ENCODE measurements around the gene MTUS2. TPM values are rescaled to one million over a fixed set of nuclear protein-coding genes. Genes with fewer than 3 reads are reported as not detected.

MTUS2 gene
- total and polyA plus RNA-seq, 2 of the 8 experiments (the other 6 are each of a cell fraction or from before 2014, with no cell fraction given): 0.18 to 0.80 TPM

DNA sequence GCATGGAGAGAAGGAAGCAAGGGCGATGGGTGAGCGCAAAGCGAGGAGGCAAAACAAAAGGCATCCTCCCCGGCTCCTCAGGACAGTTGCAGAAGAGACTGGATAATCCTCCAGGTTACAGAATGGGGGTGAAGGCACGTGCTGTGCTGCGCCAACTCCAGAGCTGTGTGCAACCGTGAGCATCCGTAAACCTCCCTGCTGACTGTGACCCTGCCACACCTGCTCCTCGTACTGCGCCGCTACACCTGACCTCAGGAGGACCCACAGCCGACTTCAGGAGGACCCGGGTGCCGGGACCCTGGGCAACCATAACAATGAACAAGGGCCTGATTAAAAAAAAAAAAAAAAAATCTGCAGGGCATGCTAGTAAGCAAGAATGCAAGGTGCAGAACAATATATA is 706.6 kb downstream of the MTUS2 start:
- no peak for DNase-seq (ENCODE audit: low read depth in 1 of 2, low spot score in 2 of 2)
- no peak overlapping the region for H2BK5ac ChIP-seq (ENCODE audit: low read depth, low read length)
- no peak overlapping the region for H3K56ac ChIP-seq (replicated peaks; ENCODE audit: insufficient read length, low read depth, low read length)
- H2BK120ac ChIP-seq (replicated peaks; ENCODE audit: low read depth, low read length): no peak overlapping the region
- CTCF ChIA-PET (ENCODE audit: partially characterized antibody): interaction anchor here (1.1 to 1.7 kb wide), 3 partner anchors 11 to 187 kb away, joined by 3 to 7 read pairs (median 5); no protein-coding TSS in a partner anchor
- no peak overlapping the region for H3K9ac ChIP-seq (replicated peaks in 1 of 4; ENCODE audit: extremely low read depth in 1 of 4, low read depth in 3 of 4, low read length in 3 of 4)
- H3K9me3 ChIP-seq (ENCODE audit: insufficient read depth in 2 of 2, low read depth in 1 of 2, low read length in 1 of 2): no peaks in the 10 kb centered on the region
- POLR2A ChIA-PET (ENCODE audit: partially characterized antibody): interaction anchor here (1.0 to 1.5 kb wide), 3 partner anchors 14 to 19 kb away, joined by 3 to 5 read pairs (median 3); no protein-coding TSS in a partner anchor
- no peaks in the 10 kb centered on the region for H3K23me2 ChIP-seq (ENCODE audit: low read depth, low read length)
- H2AK5ac ChIP-seq (ENCODE audit: low read depth, low read length): no peak overlapping the region
- FAIRE-seq: no peak
- H3K79me1 ChIP-seq (ENCODE audit: low read depth, low read length): peaks cover 7% of the 10 kb centered on the region; the same call in 1 of the 2 replicates
- H4K91ac ChIP-seq (replicated peaks; ENCODE audit: insufficient read length, low read length): no peak overlapping the region
- H3K4ac ChIP-seq (replicated peaks; ENCODE audit: insufficient read length, low read depth, low read length): no peak overlapping the region
- H2BK15ac ChIP-seq (ENCODE audit: low read length): no peak overlapping the region
- H2BK12ac ChIP-seq (ENCODE audit: low read depth, low read length): no peak overlapping the region
- H3K36me3 ChIP-seq (ENCODE audit: control insufficient read depth in 2 of 4, insufficient read depth in 4 of 4, low read length in 3 of 4): peaks cover 13 to 76% (median 48%) of the 10 kb centered on the region in 4 experiments
- no peak overlapping the region for H3K23ac ChIP-seq (ENCODE audit: insufficient read length)
- H4K8ac ChIP-seq (ENCODE audit: extremely low read depth, insufficient read depth, low read length): no peak overlapping the region
- WGBS, 2 experiments (ENCODE audit: extremely low coverage in 1 of 2, insufficient coverage in 1 of 2, insufficient read length in 1 of 2, insufficient replicate concordance in 2 of 2, low coverage in 1 of 2, low lambda C conversion rate in 2 of 2, missing lambda C conversion rate in 1 of 2): 97% methylated on average over 14 of the region's 14 CpGs; no CpG with 5 or more reads in 1 of the 2 experiments
- no peak overlapping the region for H3K18ac ChIP-seq (ENCODE audit: extremely low read depth, low read length)
- H2BK20ac ChIP-seq (ENCODE audit: low read length): no peak overlapping the region
- H4K20me1 ChIP-seq (replicated peaks in 1 of 2; ENCODE audit: control insufficient read depth in 1 of 2, insufficient read depth in 2 of 2, low read length in 2 of 2): peaks cover 9 to 11% of the 10 kb centered on the region in 2 experiments
- H3K27me3 ChIP-seq (replicated peaks in 1 of 4; ENCODE audit: control insufficient read depth in 3 of 4, extremely low read depth in 1 of 4, insufficient read depth in 3 of 4, low read length in 3 of 4): no peaks in the 10 kb centered on the region
- H3K4me1 ChIP-seq (replicated peaks in 1 of 4; ENCODE audit: control insufficient read depth in 3 of 4, insufficient read depth in 4 of 4, low read length in 3 of 4): no peaks in the 10 kb centered on the region
- H3K14ac ChIP-seq (ENCODE audit: insufficient read length): no peak overlapping the region
- H3K4me3 ChIP-seq (ENCODE audit: extremely low read depth in 1 of 4, insufficient read depth in 2 of 4, low read depth in 3 of 4, low read length in 4 of 4): no peak overlapping the region
- no peak overlapping the region for H2AFZ ChIP-seq (ENCODE audit: low read length)
- H4K5ac ChIP-seq (ENCODE audit: insufficient read length, low read depth, low read length): no peak overlapping the region
- H3K4me2 ChIP-seq (ENCODE audit: insufficient read depth in 1 of 2, low read depth in 2 of 2, low read length in 2 of 2): no peak overlapping the region
- H3K27ac ChIP-seq (ENCODE audit: low read depth, low read length): no peak overlapping the region
- H3K79me2 ChIP-seq (ENCODE audit: control insufficient read depth in 1 of 2, insufficient read depth in 2 of 2, low read length in 2 of 2): peaks cover 0 to 13% of the 10 kb centered on the region in 2 experiments; a peak in 1 of 4 replicates
- TF ChIP-seq POLR2A (IDR thresholded peaks at IDR 0.05; ENCODE audit: control extremely low read depth in 1 of 2, low read depth in 2 of 2, low read length in 2 of 2) (no peak), RBBP5 (IDR thresholded peaks at IDR 0.05; ENCODE audit: borderline replicate concordance, low read depth, low read length) (no peak), SIX5 (IDR thresholded peaks at IDR 0.05; ENCODE audit: low read depth, low read length) (no peak), POU5F1 (IDR thresholded peaks at IDR 0.05; ENCODE audit: low read depth, low read length) (no peak), SIRT6 (IDR thresholded peaks at IDR 0.05; ENCODE audit: low read length) (no peak), PHF8 (conservative IDR thresholded peaks at IDR 0.05; ENCODE audit: low read depth, low read length) (no peak), CTBP2 (IDR thresholded peaks at IDR 0.05; ENCODE audit: borderline replicate concordance, insufficient read depth, insufficient read length, low read length) (no peak), RXRA (IDR thresholded peaks at IDR 0.05; ENCODE audit: insufficient read depth, low read depth, low read length) (no peak), EP300 (IDR thresholded peaks at IDR 0.05; ENCODE audit: borderline replicate concordance in 1 of 2, low read depth in 2 of 2, low read length in 2 of 2) (no peak)
- TF ChIP-seq, protein P1, sequence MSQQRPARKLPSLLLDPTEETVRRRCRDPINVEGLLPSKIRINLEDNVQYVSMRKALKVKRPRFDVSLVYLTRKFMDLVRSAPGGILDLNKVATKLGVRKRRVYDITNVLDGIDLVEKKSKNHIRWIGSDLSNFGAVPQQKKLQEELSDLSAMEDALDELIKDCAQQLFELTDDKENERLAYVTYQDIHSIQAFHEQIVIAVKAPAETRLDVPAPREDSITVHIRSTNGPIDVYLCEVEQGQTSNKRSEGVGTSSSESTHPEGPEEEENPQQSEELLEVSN (IDR thresholded peaks at IDR 0.05): no peak
